GM20000 (cell line): ENCODE results near the gene TLCD3A.

ENCODE experiments used
- DNase-seq: peaks from one replicate; pipeline ENCODE4 v3.0.0; 2012; ENCODE audit warnings: low spot score
- CTCF ChIP-seq: IDR thresholded peaks from 2 replicates; pipeline ENCODE4 v1.5.1; 2012; ENCODE audit warnings: mild to moderate bottlenecking, control low read depth; ENCODE audit errors: extremely low read depth, missing control alignments

Gene TLCD3A

GRCh38 chr17:720706-721539 lies 11.5 kb upstream of the TLCD3A start:
- TF ChIP-seq CTCF = no peak
- DNase-seq = no peak

- TF ChIP-seq CTCF = no peak
- DNase-seq = no peak
These were observed 10.9 kb upstream of the TLCD3A start for GRCh38 chr17:721540-721937.

- DNase-seq = no peak
- no peak for TF ChIP-seq CTCF
These were observed 7.3 kb upstream of the TLCD3A start for GRCh38 chr17:725084-725483.

GRCh38 chr17:725746-726145 lies 6.7 kb upstream of the TLCD3A start:
- DNase-seq = no peak
- no peak for TF ChIP-seq CTCF

GRCh38 chr17:726271-726919 lies 6.0 kb upstream of the TLCD3A start:
- no peak for DNase-seq
- TF ChIP-seq CTCF = no peak

GRCh38 chr17:728911-729310 lies 3.5 kb upstream of the TLCD3A start:
- no peak for DNase-seq
- no peak for TF ChIP-seq CTCF

- no peak for TF ChIP-seq CTCF
- DNase-seq = no peak
These were observed 741 bp upstream of the TLCD3A start for GRCh38 chr17:731644-732066.
